Cerebellar cortex (tissue), 1 donor: ENCODE results near the gene ATG14.
A peak's percentile ranks its signal among the peaks of the same experiment; 100 is the strongest.
"Not testable (repeated sequence)": the region's sequence is repeated elsewhere in the genome, so short reads cannot be mapped to it uniquely, and the experiment has no call there.

Source experiments
- DNase-seq: peaks from one replicate; pipeline ENCODE4 v3.0.0-alpha.2; 2015; ENCODE audit warnings: low spot score

The ATG14 gene

GRCh38 chr14:55433880-55434804 lies 22.5 kb upstream of the ATG14 start:
- no peak for DNase-seq

- no peak for DNase-seq
These were observed 21.0 kb upstream of the ATG14 start for GRCh38 chr14:55432628-55433027.

- DNase-seq: peak; percentile 55
These were observed 18.5 kb upstream of the ATG14 start for GRCh38 chr14:55430024-55430690.

GRCh38 chr14:55427439-55427838 lies 15.8 kb upstream of the ATG14 start:
- no peak for DNase-seq

- no peak for DNase-seq
These were observed 15.3 kb upstream of the ATG14 start for GRCh38 chr14:55426891-55427290.

GRCh38 chr14:55425091-55425490 lies 13.5 kb upstream of the ATG14 start:
- no peak for DNase-seq

GRCh38 chr14:55423969-55424368 lies 12.3 kb upstream of the ATG14 start:
- no peak for DNase-seq

- not testable (repeated sequence) for DNase-seq
These were observed 10.7 kb upstream of the ATG14 start for GRCh38 chr14:55422338-55422737.

GRCh38 chr14:55419663-55420062 lies 8.0 kb upstream of the ATG14 start:
- DNase-seq: no peak

- no peak for DNase-seq
These were observed 6.8 kb upstream of the ATG14 start for GRCh38 chr14:55418411-55418810.

- DNase-seq: no peak
These were observed 6.3 kb upstream of the ATG14 start for GRCh38 chr14:55417955-55418354.

GRCh38 chr14:55416866-55417265 lies 5.2 kb upstream of the ATG14 start:
- no peak for DNase-seq

GRCh38 chr14:55414551-55414950 lies 2.9 kb upstream of the ATG14 start:
- no peak for DNase-seq

- DNase-seq: no peak
These were observed 1.0 kb upstream of the ATG14 start for GRCh38 chr14:55412676-55413075.

- DNase-seq: no peak
These were observed 754 bp downstream of the ATG14 start for GRCh38 chr14:55410876-55411275.

GRCh38 chr14:55404173-55404854 lies 7.3 kb downstream of the ATG14 start:
- no peak for DNase-seq

GRCh38 chr14:55401751-55402150 lies 9.9 kb downstream of the ATG14 start:
- DNase-seq: no peak

- DNase-seq: no peak
These were observed 11.8 kb downstream of the ATG14 start for GRCh38 chr14:55399852-55400251.

- no peak for DNase-seq
These were observed 12.4 kb downstream of the ATG14 start for GRCh38 chr14:55399183-55399582.

- no peak for DNase-seq
These were observed 13.0 kb downstream of the ATG14 start for GRCh38 chr14:55398679-55399078.

GRCh38 chr14:55389330-55389729 lies 22.3 kb downstream of the ATG14 start:
- no peak for DNase-seq

- DNase-seq: no peak
These were observed 23.5 kb downstream of the ATG14 start for GRCh38 chr14:55388160-55388559.

- DNase-seq: no peak
These were observed 24.5 kb downstream of the ATG14 start for GRCh38 chr14:55387121-55387520.
